Measurements from ENCODE around the gene HCRTR1.

Gene HCRTR1

DNA sequence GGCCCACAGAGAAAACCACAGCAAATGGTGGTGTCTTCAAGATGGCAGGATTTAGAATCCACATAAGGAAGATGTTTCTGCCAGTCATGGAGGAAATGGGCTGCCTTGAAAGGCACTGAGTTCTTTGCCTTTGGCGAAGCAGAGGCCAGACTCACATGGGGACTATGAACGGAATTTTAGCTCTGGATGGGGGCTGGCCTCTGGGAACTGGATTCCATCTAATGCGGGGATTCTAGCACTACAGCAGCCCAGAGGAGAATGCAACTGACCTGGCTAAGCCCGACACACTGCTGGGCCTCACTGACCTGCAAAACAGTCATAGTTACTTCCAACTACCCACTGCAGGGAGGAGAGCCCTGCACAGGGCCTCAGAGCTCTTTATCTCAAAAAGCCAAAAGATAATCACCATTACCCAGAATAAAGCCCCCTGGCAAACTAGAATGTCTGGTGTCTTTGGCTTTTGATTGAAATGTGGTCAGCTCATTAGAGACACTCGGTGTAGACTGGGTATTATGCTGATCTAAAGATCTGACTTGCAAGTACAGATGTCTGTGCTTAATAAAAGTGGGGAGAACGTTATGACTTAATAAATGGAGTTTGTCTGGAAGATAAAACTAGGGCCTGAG is 11.6 kb downstream of the HCRTR1 start:
- Histone ChIP-seq H2BK5ac (ENCODE audit: low read length) (no peak overlapping the region), H2AFZ (ENCODE audit: low read length) (no peak overlapping the region), H2BK120ac (ENCODE audit: low read depth, low read length) (no peak overlapping the region), H3K14ac (ENCODE audit: low read length) (no peak overlapping the region), H3K79me1 (ENCODE audit: low read depth, low read length) (no peaks in the 10 kb centered on the region), H3K23ac (ENCODE audit: low read depth, low read length, poor library complexity) (no peak overlapping the region), H3K4me1 (ENCODE audit: control insufficient read depth in 2 of 2, insufficient read depth in 1 of 2, low read depth in 1 of 2, low read length in 2 of 2) (peaks cover 8 to 14% of the 10 kb centered on the region in 2 donors), H2AK5ac (ENCODE audit: low read depth, low read length) (no peak overlapping the region), H4K8ac (ENCODE audit: low read depth, low read length) (no peak overlapping the region), H4K91ac (ENCODE audit: low read depth, low read length, poor library complexity) (no peak overlapping the region), H3K4me3 (ENCODE audit: low read length in 2 of 2) (no peak overlapping the region), H2BK12ac (ENCODE audit: low read length) (no peak overlapping the region), H3K27me3 (ENCODE audit: control insufficient read depth in 3 of 3, insufficient read depth in 3 of 3, low read depth in 1 of 3, low read length in 3 of 3) (no peaks in the 10 kb centered on the region), H2BK15ac (ENCODE audit: low read length) (no peak overlapping the region), H3K9me3 (replicated peaks in 1 of 2; ENCODE audit: control insufficient read depth in 2 of 2, insufficient read depth in 1 of 2, low read depth in 1 of 2, low read length in 2 of 2) (no peaks in the 10 kb centered on the region), H3K18ac (ENCODE audit: low read length) (no peak overlapping the region), H3K36me3 (replicated peaks in 1 of 2; ENCODE audit: control insufficient read depth in 2 of 2, insufficient read depth in 2 of 2, low read length in 2 of 2) (peaks cover 19 to 60% of the 10 kb centered on the region in 2 donors), H3K27ac (replicated peaks; ENCODE audit: low read length) (no peak overlapping the region), H3K4ac (ENCODE audit: low read length) (no peak overlapping the region), H3K9ac (ENCODE audit: low read depth, low read length, poor library complexity) (no peak overlapping the region), H3K4me2 (ENCODE audit: insufficient read depth, low read length, poor library complexity, severe bottlenecking) (no peak overlapping the region)
- no peak for DNase-seq (ENCODE audit: low spot score)
- WGBS, 2 donors (ENCODE audit: extremely low coverage in 2 of 2, insufficient read length in 2 of 2, insufficient replicate concordance in 1 of 2): no CpG with 5 or more reads among the region's 6 CpGs

- Histone ChIP-seq H2AFZ (ENCODE audit: low read length) (no peak overlapping the region), H3K36me3 (replicated peaks in 1 of 2; ENCODE audit: control insufficient read depth in 2 of 2, insufficient read depth in 2 of 2, low read length in 2 of 2) (peaks cover 18 to 73% of the 10 kb centered on the region in 2 donors)
- no CpG with 5 or more reads among the region's 3 CpGs for whole genome bisulfite sequencing, 2 donors (ENCODE audit: extremely low coverage in 2 of 2, insufficient read length in 2 of 2, insufficient replicate concordance in 1 of 2)
Measured at GRCh38 chr1:31632649-31633048, 15.2 kb downstream of the HCRTR1 start.

GRCh38 chr1:31633117-31633516 is 15.6 kb downstream of the HCRTR1 start:
- Histone ChIP-seq H3K9me3 (replicated peaks in 1 of 2; ENCODE audit: control insufficient read depth in 2 of 2, insufficient read depth in 1 of 2, low read depth in 1 of 2, low read length in 2 of 2) (no peaks in the 10 kb centered on the region), H3K4me3 (ENCODE audit: low read length in 2 of 2) (no peak overlapping the region), H3K14ac (ENCODE audit: low read length) (no peak overlapping the region), H2AK5ac (ENCODE audit: low read depth, low read length) (no peak overlapping the region), H3K4me2 (ENCODE audit: insufficient read depth, low read length, poor library complexity, severe bottlenecking) (no peak overlapping the region), H2BK12ac (ENCODE audit: low read length) (no peak overlapping the region), H2BK120ac (ENCODE audit: low read depth, low read length) (no peak overlapping the region), H3K36me3 (replicated peaks in 1 of 2; ENCODE audit: control insufficient read depth in 2 of 2, insufficient read depth in 2 of 2, low read length in 2 of 2) (peaks cover 18 to 69% of the 10 kb centered on the region in 2 donors), H3K18ac (ENCODE audit: low read length) (no peak overlapping the region), H3K23ac (ENCODE audit: low read depth, low read length, poor library complexity) (no peak overlapping the region), H3K27me3 (ENCODE audit: control insufficient read depth in 3 of 3, insufficient read depth in 3 of 3, low read depth in 1 of 3, low read length in 3 of 3) (no peaks in the 10 kb centered on the region), H4K91ac (ENCODE audit: low read depth, low read length, poor library complexity) (no peak overlapping the region), H2AFZ (ENCODE audit: low read length) (no peak overlapping the region), H4K8ac (ENCODE audit: low read depth, low read length) (no peak overlapping the region), H3K4ac (ENCODE audit: low read length) (no peak overlapping the region), H3K9ac (ENCODE audit: low read depth, low read length, poor library complexity) (no peak overlapping the region), H3K4me1 (ENCODE audit: control insufficient read depth in 2 of 2, insufficient read depth in 1 of 2, low read depth in 1 of 2, low read length in 2 of 2) (peaks cover 0 to 6% of the 10 kb centered on the region in 2 donors), H3K27ac (replicated peaks; ENCODE audit: low read length) (no peak overlapping the region), H2BK5ac (ENCODE audit: low read length) (no peak overlapping the region), H3K79me1 (ENCODE audit: low read depth, low read length) (no peaks in the 10 kb centered on the region), H2BK15ac (ENCODE audit: low read length) (no peak overlapping the region)
- DNase-seq (ENCODE audit: low spot score): no peak
- no CpG with 5 or more reads among the region's 4 CpGs for WGBS, 2 donors (ENCODE audit: extremely low coverage in 2 of 2, insufficient read length in 2 of 2, insufficient replicate concordance in 1 of 2)

More at GRCh38 chr1:31632649-31633048, 15.2 kb downstream of the HCRTR1 start:
- Histone ChIP-seq H3K9ac (ENCODE audit: low read depth, low read length, poor library complexity) (no peak overlapping the region), H3K27ac (replicated peaks; ENCODE audit: low read length) (no peak overlapping the region), H2AK5ac (ENCODE audit: low read depth, low read length) (no peak overlapping the region), H2BK15ac (ENCODE audit: low read length) (no peak overlapping the region), H2BK120ac (ENCODE audit: low read depth, low read length) (no peak overlapping the region), H2BK12ac (ENCODE audit: low read length) (no peak overlapping the region), H4K8ac (ENCODE audit: low read depth, low read length) (no peak overlapping the region), H3K14ac (ENCODE audit: low read length) (no peak overlapping the region), H3K4me2 (ENCODE audit: insufficient read depth, low read length, poor library complexity, severe bottlenecking) (no peak overlapping the region), H3K79me1 (ENCODE audit: low read depth, low read length) (no peaks in the 10 kb centered on the region), H2BK5ac (ENCODE audit: low read length) (no peak overlapping the region), H3K23ac (ENCODE audit: low read depth, low read length, poor library complexity) (no peak overlapping the region), H4K91ac (ENCODE audit: low read depth, low read length, poor library complexity) (no peak overlapping the region), H3K4me3 (ENCODE audit: low read length in 2 of 2) (no peak overlapping the region), H3K18ac (ENCODE audit: low read length) (no peak overlapping the region), H3K9me3 (replicated peaks in 1 of 2; ENCODE audit: control insufficient read depth in 2 of 2, insufficient read depth in 1 of 2, low read depth in 1 of 2, low read length in 2 of 2) (no peaks in the 10 kb centered on the region), H3K27me3 (ENCODE audit: control insufficient read depth in 3 of 3, insufficient read depth in 3 of 3, low read depth in 1 of 3, low read length in 3 of 3) (no peaks in the 10 kb centered on the region), H3K4ac (ENCODE audit: low read length) (no peak overlapping the region), H3K4me1 (ENCODE audit: control insufficient read depth in 2 of 2, insufficient read depth in 1 of 2, low read depth in 1 of 2, low read length in 2 of 2) (peaks cover 0 to 7% of the 10 kb centered on the region in 2 donors)
- no peak for DNase-seq (ENCODE audit: low spot score)

DNA sequence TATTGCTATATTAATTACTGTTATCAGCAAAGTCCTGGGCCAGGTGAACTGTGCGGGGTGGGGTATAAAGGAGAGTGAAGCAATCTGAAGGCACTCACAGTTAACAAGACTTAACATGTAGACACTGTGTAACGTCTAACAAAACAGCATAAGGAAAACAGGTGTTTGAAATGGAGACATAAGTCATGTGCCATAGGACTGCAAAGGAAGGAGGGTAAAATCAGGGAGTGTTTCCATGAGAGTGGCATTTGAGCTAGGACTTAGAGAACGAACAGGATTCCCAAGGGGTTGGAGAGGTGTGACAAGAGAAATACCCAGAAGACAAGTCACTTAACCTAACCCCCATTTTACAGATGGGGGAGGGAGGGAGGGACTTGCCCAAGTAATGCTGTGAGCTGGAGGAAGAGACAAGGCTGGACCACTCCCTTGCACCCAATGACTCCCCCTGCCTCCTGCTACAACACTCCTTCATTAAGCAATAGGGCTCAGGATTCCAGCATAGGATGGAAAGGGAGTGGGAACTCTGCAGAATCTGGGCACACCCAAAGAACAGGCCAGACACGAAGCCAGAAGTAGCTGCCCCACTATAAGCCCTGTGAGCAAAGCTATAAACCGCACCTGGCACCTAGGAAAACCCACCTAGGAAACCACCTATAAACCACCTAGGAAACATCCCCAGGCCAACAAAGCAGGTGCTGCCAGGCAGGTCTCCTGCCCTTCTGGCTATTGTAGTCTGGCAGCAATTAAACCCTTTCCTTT is 20.6 kb downstream of the HCRTR1 start:
- DNase-seq (ENCODE audit: low spot score): no peak
- Histone ChIP-seq H2BK5ac (ENCODE audit: low read length) (no peak overlapping the region), H2BK120ac (ENCODE audit: low read depth, low read length) (no peak overlapping the region), H3K9ac (ENCODE audit: low read depth, low read length, poor library complexity) (no peak overlapping the region), H4K91ac (ENCODE audit: low read depth, low read length, poor library complexity) (no peak overlapping the region), H3K27me3 (ENCODE audit: control insufficient read depth in 3 of 3, insufficient read depth in 3 of 3, low read depth in 1 of 3, low read length in 3 of 3) (no peaks in the 10 kb centered on the region), H3K4me1 (ENCODE audit: control insufficient read depth in 2 of 2, insufficient read depth in 1 of 2, low read depth in 1 of 2, low read length in 2 of 2) (peaks cover 0 to 2% of the 10 kb centered on the region in 2 donors), H3K4ac (ENCODE audit: low read length) (no peak overlapping the region), H2AFZ (ENCODE audit: low read length) (no peak overlapping the region), H3K23ac (ENCODE audit: low read depth, low read length, poor library complexity) (no peak overlapping the region), H2BK12ac (ENCODE audit: low read length) (no peak overlapping the region), H3K4me2 (ENCODE audit: insufficient read depth, low read length, poor library complexity, severe bottlenecking) (no peak overlapping the region), H3K79me1 (ENCODE audit: low read depth, low read length) (peaks cover 2% of the 10 kb centered on the region), H3K14ac (ENCODE audit: low read length) (no peak overlapping the region), H3K36me3 (replicated peaks in 1 of 2; ENCODE audit: control insufficient read depth in 2 of 2, insufficient read depth in 2 of 2, low read length in 2 of 2) (peaks cover 3 to 20% of the 10 kb centered on the region in 2 donors), H2BK15ac (ENCODE audit: low read length) (no peak overlapping the region), H3K4me3 (ENCODE audit: low read length in 2 of 2) (no peak overlapping the region), H3K9me3 (replicated peaks in 1 of 2; ENCODE audit: control insufficient read depth in 2 of 2, insufficient read depth in 1 of 2, low read depth in 1 of 2, low read length in 2 of 2) (no peaks in the 10 kb centered on the region), H2AK5ac (ENCODE audit: low read depth, low read length) (no peak overlapping the region), H3K27ac (replicated peaks; ENCODE audit: low read length) (no peak overlapping the region), H4K8ac (ENCODE audit: low read depth, low read length) (no peak overlapping the region), H3K18ac (ENCODE audit: low read length) (no peak overlapping the region)
- no CpG with 5 or more reads among the region's 5 CpGs for WGBS, 2 donors (ENCODE audit: extremely low coverage in 2 of 2, insufficient read length in 2 of 2, insufficient replicate concordance in 1 of 2)

Data from neuronal stem cell (in vitro differentiated cells).